Karpas-422 (cell line): Measurements from ENCODE around the gene ATP2A1. TPM values are rescaled to one million over a fixed set of nuclear protein-coding genes. Genes with fewer than 3 reads are reported as not detected.

Experiments
- DNase-seq: peaks from one replicate; pipeline ENCODE4 v3.0.0-alpha.2; 2015
- H2AFZ ChIP-seq: fragments of 200-600 bp; sonication (generic); 2 replicates; pipeline ENCODE4 v1.6.1; 2014; ENCODE audit warnings: antibody characterized with exemption, low read length, mixed read lengths
- H3K27ac ChIP-seq: fragments of 200-600 bp; sonication (generic); 2 replicates; pipeline ENCODE4 v1.5.1; 2014; ENCODE audit warnings: mild to moderate bottlenecking, low read length, moderate library complexity
- H3K27me3 ChIP-seq: fragments of 200-600 bp; sonication (generic); 2 replicates; pipeline ENCODE4 v1.6.1; 2014; ENCODE audit warnings: low read length, mixed read lengths
- H3K36me3 ChIP-seq: fragments of 200-600 bp; sonication (generic); 2 replicates; pipeline ENCODE4 v1.6.1; 2014; ENCODE audit warnings: low read length, mixed read lengths; ENCODE audit not compliant: insufficient read depth
- H3K4me1 ChIP-seq: fragments of 200-600 bp; sonication (generic); 2 replicates; pipeline ENCODE4 v1.6.1; 2014; ENCODE audit warnings: mild to moderate bottlenecking, low read length, mixed read lengths
- H3K4me2 ChIP-seq: fragments of 200-600 bp; sonication (generic); 2 replicates; pipeline ENCODE4 v1.6.1; 2014; ENCODE audit warnings: low read length, low read depth, mild to moderate bottlenecking; ENCODE audit not compliant: poor library complexity, severe bottlenecking
- H3K4me3 ChIP-seq: fragments of 200-600 bp; sonication (generic); 2 replicates; pipeline ENCODE4 v1.5.1; 2014; ENCODE audit warnings: mild to moderate bottlenecking, antibody characterized with exemption, low read length, mixed read lengths
- H3K79me2 ChIP-seq: fragments of 200-600 bp; sonication (generic); 2 replicates; pipeline ENCODE4 v1.6.1; 2014; ENCODE audit warnings: mild to moderate bottlenecking, low read length, mixed read lengths
- H3K9ac ChIP-seq: fragments of 200-600 bp; sonication (generic); 2 replicates; pipeline ENCODE4 v1.6.0; 2014; ENCODE audit warnings: low read length
- H3K9me2 ChIP-seq: fragments of 200-600 bp; sonication (generic), shearing (Covaris generic); replicated peaks from 2 replicates; pipeline ENCODE4 v1.6.0; 2014; ENCODE audit warnings: mild to moderate bottlenecking, low read length, moderate library complexity; ENCODE audit not compliant: insufficient read depth
- H3K9me3 ChIP-seq: fragments of 300-700, 200-600 bp; sonication (generic); 2 replicates; pipeline ENCODE4 v1.6.1; 2014; ENCODE audit warnings: low read length, mixed read lengths
- H4K20me1 ChIP-seq: fragments of 200-600 bp; sonication (generic); 2 replicates; pipeline ENCODE4 v1.6.1; 2014; ENCODE audit warnings: mild to moderate bottlenecking, antibody characterized with exemption, low read length, low read depth; ENCODE audit not compliant: insufficient read depth
- total RNA-seq: library from RNA; depleted of rRNA; stranded (reverse); fragments of >200 nt; shearing (Covaris generic); gene quantifications from 2 replicates; pipeline ENCODE4 v1.2.3, GENCODE V29; 2014; ENCODE audit warnings: low replicate concordance

Gene ATP2A1
- total RNA-seq, 1 experiment from 2014 or later: 0.75 TPM

DNA sequence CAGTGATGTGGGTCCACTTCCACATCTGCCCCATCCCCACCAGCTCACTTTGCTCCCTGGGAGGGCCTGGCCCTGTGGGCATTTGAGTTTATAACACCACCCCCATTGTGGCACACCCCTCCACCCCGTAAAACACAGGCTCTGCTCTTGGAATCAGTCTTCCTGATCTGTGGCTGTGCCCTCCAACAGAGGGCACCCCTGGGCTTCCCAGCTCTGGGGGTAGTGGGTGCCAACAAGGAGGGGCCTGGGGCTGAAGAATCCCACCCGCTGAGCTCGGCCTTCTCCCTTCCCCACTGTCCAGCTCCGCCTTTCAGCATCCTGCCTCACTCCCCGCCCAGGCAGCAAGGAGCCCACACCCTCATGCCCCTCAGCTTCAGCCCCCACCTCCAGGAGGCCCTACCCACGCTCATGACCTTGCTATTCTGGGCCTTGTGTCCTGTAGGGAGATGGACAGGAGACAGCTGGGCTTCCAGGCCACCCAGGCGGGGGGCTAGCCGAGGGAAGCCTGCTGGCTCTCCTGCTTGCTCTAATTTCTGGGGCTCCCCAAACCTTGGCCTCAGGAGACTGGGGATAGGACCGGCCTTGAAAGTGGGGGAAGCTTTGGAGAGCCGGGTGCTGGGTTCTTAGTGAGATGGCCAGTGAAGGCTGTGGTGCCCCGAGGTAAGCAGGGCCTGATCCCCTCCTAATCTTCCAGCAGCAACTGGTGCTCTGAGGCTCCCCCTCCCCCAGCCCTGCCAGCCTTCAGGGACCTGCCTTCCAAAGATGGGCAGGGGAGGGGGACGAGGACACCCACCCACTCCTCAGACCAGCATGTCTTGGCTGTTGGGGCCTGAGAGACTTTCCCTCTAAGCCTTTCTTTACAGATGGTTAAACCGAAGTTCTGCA, 2.9 kb upstream of the ATP2A1 start:
- H3K9me3 ChIP-seq: no peaks in the 10 kb centered on the region
- 0 out of 2 replicates have a peak, but pooled peaks cover 2% of the 10 kb centered on the region for H3K36me3 ChIP-seq
- no peak overlapping the region for H3K9ac ChIP-seq
- no peak for DNase-seq
- H3K79me2 ChIP-seq: peaks cover 15% of the 10 kb centered on the region
- no peak overlapping the region for H3K4me3 ChIP-seq
- no peaks in the 10 kb centered on the region for H4K20me1 ChIP-seq
- no peaks in the 10 kb centered on the region for H3K27me3 ChIP-seq
- no peaks in the 10 kb centered on the region for H3K9me2 ChIP-seq
- no peak overlapping the region for H2AFZ ChIP-seq
- no peak overlapping the region for H3K4me2 ChIP-seq
- H3K4me1 ChIP-seq: peaks cover 26% of the 10 kb centered on the region
- no peak overlapping the region for H3K27ac ChIP-seq

DNA sequence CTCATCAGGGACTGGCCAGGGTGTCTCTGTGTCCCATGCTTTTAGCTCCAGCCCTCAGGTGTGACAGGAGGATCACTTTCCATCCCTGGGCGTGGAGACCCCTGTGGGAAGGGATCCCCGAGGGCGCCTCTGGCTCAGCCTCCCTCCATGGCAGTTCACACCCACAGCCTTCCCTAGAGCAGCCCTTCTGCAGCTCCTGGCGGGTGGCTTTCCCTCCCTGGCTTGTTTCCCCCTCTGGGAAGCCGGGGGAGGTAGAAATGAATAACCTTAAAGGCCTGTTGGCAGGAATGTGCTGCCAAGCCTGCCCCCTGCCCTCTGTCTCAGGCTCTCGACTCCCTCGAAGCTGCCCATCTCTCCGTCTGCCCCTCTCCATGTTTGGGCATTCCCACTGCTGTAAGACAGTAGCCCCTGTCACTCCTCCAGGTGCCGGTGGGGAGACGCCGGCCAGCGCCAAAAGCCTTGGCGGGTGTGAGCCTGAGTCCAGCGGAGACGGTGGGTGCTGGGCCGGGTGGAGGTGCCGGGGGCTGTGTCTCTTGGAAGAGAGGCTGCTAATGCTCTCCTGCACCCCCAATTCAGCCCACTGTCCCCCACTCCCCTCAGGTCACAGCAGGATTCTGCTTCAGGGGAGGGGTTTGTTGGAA, 2.1 kb upstream of the ATP2A1 start:
- H3K79me2 ChIP-seq: peaks cover 15% of the 10 kb centered on the region
- no peak overlapping the region for H3K4me3 ChIP-seq
- no peaks in the 10 kb centered on the region for H3K9me3 ChIP-seq
- no peaks in the 10 kb centered on the region for H3K9me2 ChIP-seq
- no peak overlapping the region for H3K9ac ChIP-seq
- H3K27ac ChIP-seq: no peak overlapping the region
- H3K36me3 ChIP-seq: 0 out of 2 replicates have a peak, but pooled peaks cover 2% of the 10 kb centered on the region
- no peak overlapping the region for H2AFZ ChIP-seq
- no peak overlapping the region for H3K4me2 ChIP-seq
- H3K4me1 ChIP-seq: peaks cover 26% of the 10 kb centered on the region
- DNase-seq: no peak
- no peaks in the 10 kb centered on the region for H4K20me1 ChIP-seq
- H3K27me3 ChIP-seq: no peaks in the 10 kb centered on the region

DNA sequence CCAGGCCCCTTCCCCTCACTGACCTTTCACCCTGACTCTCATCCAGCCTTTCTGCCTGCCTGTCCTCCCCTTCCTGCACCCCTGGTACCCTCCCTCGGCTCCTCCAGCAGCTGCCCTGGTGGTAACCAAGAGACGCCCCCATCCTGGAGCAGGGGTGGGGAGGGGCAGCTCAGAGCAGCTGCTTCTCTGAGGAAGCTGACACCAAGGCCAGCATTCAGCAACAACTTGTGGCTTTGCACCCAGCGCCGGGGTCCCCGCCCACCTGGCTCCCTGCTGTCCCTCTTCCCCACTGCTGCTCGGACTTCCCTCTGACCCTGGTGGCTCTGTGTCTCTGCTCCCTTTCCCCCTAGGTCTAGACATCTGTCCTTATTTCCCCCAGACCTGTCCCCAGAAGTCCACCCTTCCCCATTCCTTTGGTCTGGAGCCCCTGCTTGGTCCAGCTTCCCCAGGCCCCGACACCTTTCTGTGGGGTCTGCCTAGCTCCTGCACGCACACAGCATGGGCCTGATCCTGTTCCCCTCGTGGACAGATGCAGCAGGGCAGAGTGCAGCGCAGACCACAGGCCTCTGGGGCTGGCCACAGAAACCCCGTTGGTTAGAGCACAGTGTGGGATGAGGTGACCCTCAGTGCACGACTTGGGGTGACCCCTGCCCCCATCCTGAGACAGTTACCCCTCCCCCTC, 1.2 kb upstream of the ATP2A1 start:
- no peaks in the 10 kb centered on the region for H3K9me2 ChIP-seq
- H3K9ac ChIP-seq: no peak overlapping the region; the same call in 1 of the 2 replicates
- H4K20me1 ChIP-seq: no peaks in the 10 kb centered on the region
- H3K36me3 ChIP-seq: 0 out of 2 replicates have a peak, but pooled peaks cover 2% of the 10 kb centered on the region
- H3K4me1 ChIP-seq: peaks cover 26% of the 10 kb centered on the region
- no peak overlapping the region for H2AFZ ChIP-seq
- peaks cover 15% of the 10 kb centered on the region for H3K79me2 ChIP-seq
- DNase-seq: no peak
- no peaks in the 10 kb centered on the region for H3K27me3 ChIP-seq
- no peak overlapping the region for H3K4me3 ChIP-seq
- H3K27ac ChIP-seq: no peak overlapping the region
- no peaks in the 10 kb centered on the region for H3K9me3 ChIP-seq
- H3K4me2 ChIP-seq: no peak overlapping the region

DNA sequence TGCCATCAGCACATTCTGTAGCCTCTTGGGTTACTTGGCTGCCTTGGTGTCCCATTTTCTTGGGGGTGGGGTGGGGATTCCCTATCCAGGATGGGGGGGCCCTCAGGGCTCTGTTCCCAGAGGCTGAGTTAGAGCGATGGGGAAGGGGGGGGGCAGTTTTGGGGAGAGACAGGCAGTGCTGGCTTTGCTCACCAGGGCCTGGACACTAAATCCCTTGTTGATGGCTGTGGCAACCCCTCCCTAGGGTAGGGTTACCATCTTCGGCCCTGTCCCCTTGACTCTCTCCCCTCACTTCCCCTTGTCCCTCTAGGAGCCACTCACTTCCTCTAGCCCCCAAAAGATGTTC, 660 bp upstream of the ATP2A1 start:
- Histone ChIP-seq H3K9me2 (no peaks in the 10 kb centered on the region), H3K36me3 (0 out of 2 replicates have a peak, but pooled peaks cover 2% of the 10 kb centered on the region), H3K4me2 (peak overlapping the region; percentile 97), H3K27me3 (no peaks in the 10 kb centered on the region), H3K4me3 (peak overlapping the region; percentile 93; the same call in 1 of the 2 replicates), H2AFZ (no peak overlapping the region), H3K79me2 (peaks cover 15% of the 10 kb centered on the region), H3K9me3 (no peaks in the 10 kb centered on the region), H3K4me1 (peaks cover 26% of the 10 kb centered on the region), H3K27ac (no peak overlapping the region), H3K9ac (peak overlapping the region; percentile 99), H4K20me1 (no peaks in the 10 kb centered on the region)
- DNase-seq: no peak

DNA sequence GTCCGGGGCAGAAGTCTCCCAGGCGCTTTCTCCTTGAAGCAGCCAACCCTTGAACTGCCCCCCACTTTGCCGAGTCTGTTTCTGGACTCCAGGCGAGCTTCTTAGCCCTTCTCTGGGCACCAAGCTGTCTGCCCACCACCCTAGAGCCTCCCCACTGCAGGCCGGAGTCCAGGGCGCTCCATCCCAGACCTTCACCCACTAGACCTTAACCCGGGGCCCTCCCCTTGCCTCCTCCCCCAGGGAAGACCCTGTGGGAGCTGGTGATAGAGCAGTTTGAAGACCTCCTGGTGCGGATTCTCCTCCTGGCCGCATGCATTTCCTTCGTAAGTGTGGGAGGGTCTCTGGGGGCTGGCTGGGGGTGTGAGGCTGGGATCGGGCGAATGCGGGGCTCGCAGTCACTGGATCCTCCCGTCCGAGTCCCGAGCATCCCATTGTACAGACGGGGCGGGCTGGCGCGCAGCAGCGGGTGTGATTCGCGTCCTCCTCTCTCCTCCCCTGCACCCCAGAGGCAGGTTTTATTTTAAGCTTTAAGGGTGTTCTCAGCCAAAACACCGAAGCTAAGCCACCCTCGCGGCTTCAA, 1.1 kb downstream of the ATP2A1 start:
- peak overlapping the region; percentile 67 for H2AFZ ChIP-seq
- no peaks in the 10 kb centered on the region for H4K20me1 ChIP-seq
- H3K9me3 ChIP-seq: no peaks in the 10 kb centered on the region
- H3K9ac ChIP-seq: peak overlapping the region; percentile 99
- peaks cover 15% of the 10 kb centered on the region for H3K79me2 ChIP-seq
- peak; percentile 71 for DNase-seq
- H3K36me3 ChIP-seq: no peaks in the 10 kb centered on the region
- H3K27me3 ChIP-seq: no peaks in the 10 kb centered on the region
- H3K4me3 ChIP-seq: peak overlapping the region; percentile 93
- peaks cover 26% of the 10 kb centered on the region for H3K4me1 ChIP-seq
- peak overlapping the region; percentile 97 for H3K4me2 ChIP-seq
- no peaks in the 10 kb centered on the region for H3K9me2 ChIP-seq
- H3K27ac ChIP-seq: peak overlapping the region; percentile 87

DNA sequence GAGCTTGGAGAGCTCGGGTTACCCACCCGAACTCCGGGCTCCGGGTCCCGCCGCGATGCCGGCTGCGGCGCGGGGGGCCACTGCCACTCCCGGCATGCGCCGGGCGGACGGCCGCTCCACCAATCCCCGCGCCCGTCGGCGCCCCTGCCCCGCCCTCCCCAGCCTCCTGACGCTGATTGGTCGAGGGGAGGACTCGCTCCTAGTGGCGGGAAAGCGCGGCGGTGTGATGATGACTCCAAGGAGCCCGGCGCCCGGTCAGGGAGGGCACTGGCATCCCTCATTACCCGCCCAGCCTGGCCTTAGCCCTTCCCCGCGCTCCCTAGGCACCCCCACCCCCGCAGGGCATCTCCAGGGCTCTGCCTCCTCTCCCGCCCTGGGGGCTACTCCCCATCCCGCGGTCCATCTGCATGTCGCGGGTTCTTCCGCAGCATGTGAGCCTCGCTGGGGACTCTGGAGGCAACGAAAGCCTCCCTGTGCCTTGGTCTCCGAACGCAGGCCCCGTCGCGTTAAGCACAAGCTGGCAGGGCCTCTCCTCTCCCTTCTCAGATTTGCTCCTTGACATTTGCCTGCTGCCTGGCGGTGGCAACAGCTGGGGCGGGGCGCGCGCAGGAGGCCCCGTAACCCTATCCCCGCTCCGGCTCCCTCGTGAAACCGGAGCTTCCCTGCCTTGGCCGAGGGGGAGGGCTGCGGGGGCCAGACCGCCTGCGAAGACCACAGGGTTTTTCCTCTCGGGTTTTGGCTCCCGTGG, 1.7 kb downstream of the ATP2A1 start:
- peak; percentile 96 for DNase-seq
- no peaks in the 10 kb centered on the region for H3K27me3 ChIP-seq
- H3K79me2 ChIP-seq: peaks cover 15% of the 10 kb centered on the region
- no peaks in the 10 kb centered on the region for H3K9me3 ChIP-seq
- no peaks in the 10 kb centered on the region for H3K36me3 ChIP-seq
- no peaks in the 10 kb centered on the region for H3K9me2 ChIP-seq
- H4K20me1 ChIP-seq: no peaks in the 10 kb centered on the region
- H3K27ac ChIP-seq: peak overlapping the region; percentile 87
- peaks cover 26% of the 10 kb centered on the region for H3K4me1 ChIP-seq
- H2AFZ ChIP-seq: peak overlapping the region; percentile 67; the same call in 1 of the 2 replicates
- H3K4me3 ChIP-seq: peak overlapping the region; percentile 93
- peak overlapping the region; percentile 99 for H3K9ac ChIP-seq
- H3K4me2 ChIP-seq: peak overlapping the region; percentile 97

DNA sequence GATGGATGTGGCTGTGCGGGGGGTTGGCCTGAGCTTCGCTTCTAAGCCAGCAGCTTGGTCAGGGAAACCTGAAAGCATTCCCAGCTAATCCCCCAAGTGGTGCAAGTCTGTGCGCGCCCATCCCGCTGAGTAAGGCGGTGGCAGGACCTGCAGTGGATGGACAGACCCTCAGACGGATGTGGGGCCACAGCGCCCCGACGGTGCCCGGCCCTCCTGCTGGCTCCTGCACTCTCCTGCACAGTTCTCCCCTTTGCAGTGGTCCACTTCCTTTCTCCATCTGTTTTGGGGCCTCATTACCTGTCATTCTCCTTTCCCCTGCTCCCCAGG, 2.3 kb downstream of the ATP2A1 start:
- H3K4me1 ChIP-seq: peaks cover 26% of the 10 kb centered on the region
- DNase-seq: no peak

More for the DNA sequence above, 2.3 kb downstream of the ATP2A1 start:
- H3K27me3 ChIP-seq: no peaks in the 10 kb centered on the region
- no peak overlapping the region for H3K4me2 ChIP-seq
- H3K79me2 ChIP-seq: peaks cover 15% of the 10 kb centered on the region
- no peak overlapping the region for H2AFZ ChIP-seq
- H3K9me2 ChIP-seq: no peaks in the 10 kb centered on the region
- H3K36me3 ChIP-seq: no peaks in the 10 kb centered on the region
- H3K4me3 ChIP-seq: no peak overlapping the region
- H3K9me3 ChIP-seq: no peaks in the 10 kb centered on the region
- H3K9ac ChIP-seq: no peak overlapping the region
- no peak overlapping the region for H3K27ac ChIP-seq
- H4K20me1 ChIP-seq: no peaks in the 10 kb centered on the region
